Activated CD4-positive, alpha-beta T cell treated with anti-CD3 and anti-CD28 coated beads, Interleukin-2, amount 50 U/mL, for 48 hours (primary cell): ENCODE measurements around the gene DPYD.

ENCODE experiments used
- DNase-seq, 2 experiments: peaks; one replicate each; pipeline ENCODE4 v3.0.0-alpha.2; 2020

Gene DPYD

GRCh38 chr1:97073936-97074335 is 846.9 kb downstream of the DPYD start:
- no peak for DNase-seq

- DNase-seq: no peak
Measured at GRCh38 chr1:97073169-97073568, 847.7 kb downstream of the DPYD start.

- DNase-seq: no peak
Measured at GRCh38 chr1:97071173-97071572, 849.7 kb downstream of the DPYD start.

DNA sequence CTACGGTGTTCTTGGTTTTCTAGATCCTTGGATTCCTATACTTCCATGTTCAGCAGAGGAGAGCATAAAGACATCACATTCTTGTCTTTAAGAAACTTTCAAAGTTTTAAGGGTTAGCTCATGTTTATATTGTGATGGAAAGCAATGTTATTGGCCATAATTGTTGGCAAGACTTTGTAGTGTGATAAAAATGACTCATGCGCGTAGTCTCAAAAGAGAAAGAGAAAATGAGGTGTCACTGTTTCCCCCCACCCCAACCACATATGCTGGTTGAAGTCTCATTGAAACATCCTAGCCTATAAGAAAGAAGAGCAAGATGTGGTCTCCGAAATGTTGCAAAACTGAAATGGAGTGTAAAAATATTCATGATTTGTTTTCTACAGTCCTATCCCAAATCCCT is 850.5 kb downstream of the DPYD start:
- DNase-seq: no peak

DNA sequence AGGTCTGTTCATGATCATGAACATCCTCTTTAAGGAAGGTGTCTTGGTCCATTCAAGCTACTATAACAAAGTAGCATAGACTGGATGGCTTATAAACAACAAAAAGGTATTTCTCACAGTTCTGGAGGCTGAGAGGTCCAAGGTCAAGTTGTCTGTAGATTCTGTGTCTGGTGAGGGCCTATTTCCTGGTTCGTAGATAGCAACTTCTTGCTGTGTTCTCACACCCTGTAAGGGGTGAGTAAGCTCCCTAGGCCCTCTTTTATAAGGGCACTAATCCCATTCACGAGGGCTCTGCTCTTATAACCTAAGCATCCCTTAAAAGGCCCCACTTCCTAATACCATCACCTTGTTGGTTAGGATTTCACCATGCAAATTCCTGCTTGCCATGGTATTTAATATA is 851.5 kb downstream of the DPYD start:
- DNase-seq: no peak

- DNase-seq: no peak
Measured at GRCh38 chr1:97066860-97067259, 854.0 kb downstream of the DPYD start.

DNA sequence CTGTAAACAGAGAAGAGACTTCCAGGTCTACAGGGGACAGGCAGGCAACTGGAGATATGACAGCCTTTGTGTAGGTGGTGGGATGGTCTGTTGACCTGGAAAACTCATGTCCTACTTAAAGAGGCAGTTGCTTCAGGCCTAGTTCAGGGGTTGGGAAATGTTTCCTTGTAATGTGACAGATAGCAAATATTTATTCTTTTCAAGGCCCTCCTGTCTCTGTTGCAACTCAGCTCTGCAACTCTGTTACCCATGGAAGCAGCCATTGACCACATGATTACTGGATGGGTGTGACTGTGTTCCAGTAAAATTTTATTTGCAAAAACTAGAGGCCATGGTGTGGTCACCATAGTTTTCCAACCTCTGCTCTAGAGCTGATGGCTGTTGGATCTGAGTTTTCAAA is 857.3 kb downstream of the DPYD start:
- no peak for DNase-seq

DNA sequence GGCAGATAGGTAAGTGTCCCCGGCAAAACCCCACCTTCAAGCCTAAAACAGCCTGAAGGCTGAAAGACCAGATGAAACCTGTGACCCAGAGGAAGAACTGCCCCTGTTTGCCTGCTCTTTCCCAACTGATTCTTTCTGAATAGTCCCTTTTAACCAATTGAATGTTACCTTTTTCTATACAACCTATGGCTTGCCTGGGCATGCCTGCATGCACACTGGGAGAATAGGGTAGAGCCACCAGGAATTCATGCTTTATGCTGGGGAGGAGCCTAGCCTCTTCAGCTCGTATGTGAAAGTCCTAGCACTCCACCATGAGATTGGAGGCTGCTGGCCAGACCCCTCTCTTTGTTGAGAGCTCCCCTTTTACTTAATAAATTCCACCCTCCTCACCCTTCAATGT is 859.2 kb downstream of the DPYD start:
- DNase-seq: no peak

DNA sequence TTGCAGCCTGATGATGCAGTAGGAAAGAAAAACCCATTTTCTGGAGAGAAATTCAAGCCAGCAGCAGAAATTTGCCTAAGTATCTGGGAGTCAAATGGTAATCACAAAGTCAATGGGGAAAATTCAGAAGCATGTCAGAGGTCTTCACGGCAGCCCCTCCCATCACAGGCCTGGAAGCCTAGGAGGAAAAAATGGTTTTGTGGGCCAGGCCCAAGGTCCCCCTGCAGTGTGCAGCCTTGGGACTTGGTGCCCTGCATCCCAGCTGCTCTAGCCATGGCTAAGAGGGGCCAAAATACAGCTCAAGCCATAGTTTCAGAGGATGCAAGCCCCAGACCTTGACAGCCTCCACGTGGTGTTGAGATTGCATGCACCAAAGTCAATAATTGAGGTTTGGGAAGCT is 864.4 kb downstream of the DPYD start:
- no peak for DNase-seq

DNA sequence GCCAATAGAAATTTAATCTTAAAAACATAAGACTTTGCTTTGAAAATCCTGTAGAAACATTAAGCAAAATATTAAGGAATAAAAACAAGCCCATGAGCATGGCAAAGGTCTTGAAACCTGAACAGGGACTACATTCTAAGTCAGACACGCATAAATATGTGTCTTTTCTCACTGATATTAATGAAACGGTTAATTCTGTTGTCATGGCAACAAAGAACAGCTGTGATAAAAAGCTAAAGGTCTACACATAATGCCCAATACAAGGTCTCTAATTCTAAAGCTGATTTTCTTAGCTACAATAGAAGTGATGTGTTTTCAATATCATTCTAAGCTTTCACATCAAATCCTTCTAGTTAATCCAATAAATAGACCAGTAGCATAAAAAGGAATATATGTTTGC is 867.6 kb downstream of the DPYD start:
- no peak for DNase-seq

- DNase-seq: no peak
Measured at GRCh38 chr1:97051823-97052222, 869.0 kb downstream of the DPYD start.

DNA sequence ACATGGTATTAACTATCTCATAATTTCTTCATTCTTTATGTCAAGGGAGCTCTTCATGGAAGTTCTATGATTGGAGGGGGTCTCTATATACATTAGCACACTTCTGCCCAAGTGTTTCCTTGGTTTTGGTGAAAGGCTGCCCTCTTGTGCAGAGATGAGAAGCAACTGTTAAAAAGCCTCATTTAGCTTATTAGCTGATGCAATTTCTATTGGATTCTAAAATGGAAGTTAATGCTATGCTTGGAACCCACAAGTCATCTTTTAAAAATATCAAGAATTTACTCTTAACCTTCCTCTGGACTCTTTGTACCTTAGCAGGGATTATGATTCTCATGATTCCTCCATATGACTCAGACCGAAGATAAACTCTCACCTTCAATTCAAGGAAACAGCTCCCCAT is 870.3 kb downstream of the DPYD start:
- DNase-seq: no peak

- DNase-seq: no peak
Measured at GRCh38 chr1:97047421-97047793, 873.4 kb downstream of the DPYD start.

DNA sequence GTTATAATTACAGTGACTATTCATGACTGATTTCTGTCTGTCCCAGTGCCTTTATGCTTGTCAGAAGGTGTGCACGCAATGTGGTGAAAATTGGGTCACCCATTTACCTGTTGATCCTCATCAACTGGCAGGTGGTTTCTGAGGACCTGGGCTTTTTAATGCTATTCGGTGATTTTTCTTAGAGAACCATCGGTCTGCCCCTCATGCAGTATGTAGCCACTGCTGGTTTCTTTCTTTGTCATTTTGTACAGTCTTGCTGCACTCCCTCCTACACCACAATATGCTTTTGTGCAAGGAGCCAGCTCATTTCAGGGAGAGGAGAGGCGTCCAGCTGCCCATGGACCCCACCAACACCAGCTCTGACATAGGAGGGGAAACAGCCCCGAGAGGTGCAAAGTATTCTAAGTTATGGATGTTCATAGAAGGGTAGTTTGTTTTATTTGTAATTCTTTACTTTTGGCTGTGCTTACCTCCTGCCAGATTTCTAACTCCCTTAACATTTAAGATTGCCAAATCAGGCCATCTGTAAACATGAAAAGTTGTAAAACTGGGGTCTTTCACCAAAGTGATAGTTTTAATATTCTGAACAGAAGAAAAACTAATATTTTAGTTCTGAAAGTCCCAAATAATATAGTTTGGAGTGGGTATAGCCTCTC is 873.9 kb downstream of the DPYD start:
- DNase-seq: no peak

GRCh38 chr1:97044159-97044760 is 876.6 kb downstream of the DPYD start:
- no peak for DNase-seq

- DNase-seq: no peak
Measured at GRCh38 chr1:97042551-97042950, 878.3 kb downstream of the DPYD start.

DNA sequence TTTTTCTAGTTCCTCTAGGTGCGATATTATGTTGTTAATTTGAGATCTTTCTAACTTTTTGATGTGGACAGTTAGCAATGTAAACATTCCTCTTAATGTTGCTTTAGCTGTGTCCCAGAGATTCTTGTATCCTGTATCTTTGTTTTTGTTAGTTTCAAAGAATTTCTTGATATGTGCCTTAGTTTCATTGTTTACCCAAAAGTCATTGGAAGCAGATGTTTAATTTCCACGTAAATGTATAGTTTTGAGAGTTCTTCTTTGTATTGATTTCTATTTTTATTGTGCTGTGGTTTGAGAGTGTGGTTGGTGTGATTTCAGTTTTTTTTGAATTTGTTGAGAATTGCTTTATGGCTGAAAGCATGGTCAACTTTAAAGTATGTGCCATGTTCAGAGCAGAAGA is 879.8 kb downstream of the DPYD start:
- no peak for DNase-seq

DNA sequence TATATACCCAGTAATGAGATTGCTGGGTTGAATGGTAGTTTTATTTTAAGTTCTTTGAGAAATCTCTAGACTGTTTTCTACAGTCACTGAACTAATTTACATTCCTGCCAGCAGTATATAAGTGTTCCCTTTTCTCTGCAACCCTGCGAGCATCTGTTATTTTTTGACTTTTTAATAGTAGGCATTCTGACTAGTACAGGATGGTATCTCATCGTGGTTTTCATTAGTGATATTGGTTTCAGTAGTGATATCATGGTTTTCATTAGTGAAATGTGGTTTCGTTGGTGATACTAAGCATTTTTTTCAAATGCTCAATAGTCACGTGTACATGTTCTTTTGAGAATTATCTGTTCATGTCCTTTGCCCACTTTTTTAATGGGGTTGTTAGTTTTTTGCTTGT is 882.4 kb downstream of the DPYD start:
- DNase-seq: no peak

- no peak for DNase-seq
Measured at GRCh38 chr1:97034651-97035050, 886.2 kb downstream of the DPYD start.

GRCh38 chr1:97033949-97034348 is 886.9 kb downstream of the DPYD start:
- DNase-seq: no peak
